K562 (cell line): ENCODE results near the gene SLAMF6. TPM values are rescaled to one million over a fixed set of nuclear protein-coding genes. Genes with fewer than 3 reads are reported as not detected.

Source experiments
- KDM2B ChIP-seq: fragments of 250-450 bp; sonication (Bioruptor Pico); IDR thresholded peaks from 2 replicates; pipeline ENCODE4 v1.8.0; 2021; ENCODE audit warnings: mild to moderate bottlenecking, moderate library complexity
- MLX ChIP-seq, 2 experiments: fragments of 450-650 bp in 1 of 2; sonication (generic) in 1 of 2; formaldehyde crosslinking; conservative IDR thresholded peaks; 2 replicates each; pipeline versions ENCODE4 v1.4.0 to v1.8.1; 2020 to 2022; ENCODE audit warnings: mild to moderate bottlenecking in 1 of 2, missing genetic modification reagents in 1 of 2
- SIRT6 ChIP-seq: IDR thresholded peaks from one replicate; pipeline ENCODE4 v1.6.1; 2012; ENCODE audit warnings: low read depth, mild to moderate bottlenecking, control low read depth, inconsistent platforms, low read length, moderate library complexity
- SUPT5H ChIP-seq: fragments of 450-650 bp; IDR thresholded peaks from 2 replicates; pipeline ENCODE4 v1.6.1; 2016
- ZBTB40 ChIP-seq, 2 experiments: fragments of 450-650 bp in 1 of 2; sonication (generic) in 1 of 2; formaldehyde crosslinking in 1 of 2; IDR thresholded peaks; 2 replicates each; pipeline versions ENCODE4 v1.7.1 to v1.9.0; 2016 to 2022; ENCODE audit warnings: inconsistent platforms in 1 of 2, mild to moderate bottlenecking in 1 of 2, missing genetic modification reagents in 1 of 2
- ZC3H8 ChIP-seq: fragments of 450-650 bp; IDR thresholded peaks from 2 replicates; pipeline ENCODE4 v1.6.1; 2017
- polyA plus RNA-seq, 8 experiments: library from polyadenylated mRNA; depleted of rRNA in 4 of 8; stranded (reverse) in 5 of 8; unstranded in 3 of 8; fragments of >200 nt; fragmentation: Nextera tagmentation in 2 of 8; fragmentation: Illumina TruSeq in 1 of 8; extraction: Ambion mirVana in 2 of 8; extraction: Trizol in 1 of 8; gene quantifications; 2 replicates each; pipeline versions ENCODE4 v1.2.1 to v1.2.3, GENCODE V29; 2011 to 2014; ENCODE audit warnings: inconsistent platforms in 1 of 8, missing spikeins in 1 of 8
- total RNA-seq, 7 experiments: library from RNA; depleted of rRNA in 6 of 7; stranded (reverse); fragments of >200 nt in 6 of 7; fragmentation: Illumina TruSeq in 2 of 7; extraction: Trizol in 2 of 7; gene quantifications; 2 replicates each; pipeline versions ENCODE4 v1.2.1 to v1.2.3, GENCODE V29; 2011 to 2021; ENCODE audit warnings: low replicate concordance in 1 of 7

The SLAMF6 gene
- total and polyA plus RNA-seq, 9 of the 15 experiments (the other 6 are each of a cell fraction or from before 2014, with no cell fraction given): 0.56 to 4.8 (median 1.1) TPM

DNA sequence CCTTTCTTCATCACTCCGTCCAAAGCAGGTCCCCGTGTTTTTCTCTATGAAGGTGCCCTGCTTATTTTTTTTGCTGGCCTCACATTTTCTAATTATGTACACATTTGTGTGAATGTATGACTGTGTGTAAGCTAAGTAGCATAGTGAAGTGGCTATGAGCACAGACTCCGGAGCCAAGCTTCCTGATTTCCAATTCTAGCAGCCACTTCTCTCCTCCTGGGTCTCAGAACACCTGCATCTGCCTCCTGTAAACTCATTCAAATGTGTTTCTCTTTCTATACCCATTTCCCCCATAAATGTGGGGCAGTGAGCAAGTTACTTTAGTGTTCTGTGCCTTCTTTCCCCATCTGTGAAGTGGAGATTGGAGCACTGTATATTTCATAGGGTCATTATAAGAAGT, 2.1 kb downstream of the SLAMF6 start (continued):
- TF ChIP-seq ZBTB40 (IDR thresholded peaks at IDR 0.05) (no peak), ZBTB40 (CRISPR knock-in tag; IDR thresholded peaks at IDR 0.05) (no peak), ZC3H8 (no peak), KDM2B (CRISPR knock-in tag) (no peak), MLX (CRISPR knock-in tag; conservative IDR thresholded peaks at IDR 0.05) (no peak), SIRT6 (no peak), SUPT5H (no peak)
